Measurements from ENCODE around the gene WDR3. TPM values are rescaled to one million over a fixed set of nuclear protein-coding genes. Genes with fewer than 3 reads are reported as not detected.
A peak's percentile ranks its signal among the peaks of the same experiment; 100 is the strongest.

The WDR3 gene
- polyA plus RNA-seq (2013, experiment 1 of 2): 30.9 TPM
- polyA plus RNA-seq (2013, experiment 2 of 2): 30.4 TPM

GRCh38 chr1:117929343-117930172 is at the start of gene WDR3, which contains the start of gene GDAP2:
WDR3 (plus strand) TSS chr1:117929739; CDS start chr1:117933320, 3,581 bp downstream.
GDAP2 (minus strand) TSS chr1:117929621; CDS start chr1:117920357, 9,264 bp downstream.
- no peak within 1 kb of the TSS for H4K8ac ChIP-seq (ENCODE audit: low read depth, low read length)
- peak; percentile 99 for DNase-seq
- WGBS (ENCODE audit: extremely low coverage, insufficient coverage, low lambda C conversion rate): no CpG with 5 or more reads among the region's 64 CpGs

GRCh38 chr1:117883616-117884015 is 45.9 kb upstream of the WDR3 start:
- Histone ChIP-seq H3K27ac (ENCODE audit: low read depth, low read length) (no peak overlapping the region), H2BK15ac (replicated peaks; ENCODE audit: low read depth) (no peak overlapping the region), H3K36me3 (ENCODE audit: control insufficient read depth, insufficient read depth, low read length) (no peaks in the 10 kb centered on the region), H3K9ac (ENCODE audit: low read length) (no peak overlapping the region), H3K4ac (ENCODE audit: low read depth, low read length) (no peak overlapping the region), H3K27me3 (ENCODE audit: insufficient read depth, low read length, poor library complexity) (no peaks in the 10 kb centered on the region), H2BK5ac (ENCODE audit: low read length) (no peak overlapping the region), H2AK5ac (ENCODE audit: low read length) (no peak overlapping the region), H3K4me3 (ENCODE audit: low read length) (no peak overlapping the region), H3K79me1 (ENCODE audit: low read length) (no peaks in the 10 kb centered on the region), H4K5ac (ENCODE audit: low read length) (no peak overlapping the region), H3K23ac (ENCODE audit: low read length) (no peak overlapping the region), H3K56ac (ENCODE audit: low read length) (no peak overlapping the region), H3K18ac (ENCODE audit: low read length) (no peak overlapping the region), H3K4me2 (ENCODE audit: low read length) (no peak overlapping the region), H4K8ac (ENCODE audit: low read depth, low read length) (no peak overlapping the region), H2BK120ac (ENCODE audit: low read depth, low read length) (no peak overlapping the region), H3K79me2 (ENCODE audit: control insufficient read depth, insufficient read depth, low read length) (no peaks in the 10 kb centered on the region), H3K4me1 (ENCODE audit: control insufficient read depth, low read depth, low read length) (no peaks in the 10 kb centered on the region)
- no CpG with 5 or more reads among the region's 1 CpG for WGBS (ENCODE audit: extremely low coverage, insufficient coverage, low lambda C conversion rate)
- no peak for DNase-seq

More at GRCh38 chr1:117929343-117930172, at the start of gene WDR3, which contains the start of gene GDAP2:
- Histone ChIP-seq H3K27ac (ENCODE audit: low read depth, low read length) (no peak within 1 kb of the TSS), H3K4me3 (ENCODE audit: low read length) (peak within 1 kb of the TSS; percentile 99), H3K79me1 (ENCODE audit: low read length) (peaks cover 9% of the 10 kb centered on the region), H2BK15ac (replicated peaks; ENCODE audit: low read depth) (no peak within 1 kb of the TSS), H3K23ac (ENCODE audit: low read length) (peak within 1 kb of the TSS; percentile 49), H3K18ac (ENCODE audit: low read length) (peak within 1 kb of the TSS; percentile 18), H3K4me2 (ENCODE audit: low read length) (peak within 1 kb of the TSS; percentile 84), H3K27me3 (ENCODE audit: insufficient read depth, low read length, poor library complexity) (no peaks in the 10 kb centered on the region), H3K9ac (ENCODE audit: low read length) (peak within 1 kb of the TSS; percentile 94), H2BK5ac (ENCODE audit: low read length) (peak within 1 kb of the TSS; percentile 6), H3K79me2 (ENCODE audit: control insufficient read depth, insufficient read depth, low read length) (peaks cover 35% of the 10 kb centered on the region), H2AK5ac (ENCODE audit: low read length) (no peak within 1 kb of the TSS), H3K36me3 (ENCODE audit: control insufficient read depth, insufficient read depth, low read length) (no peaks in the 10 kb centered on the region), H4K5ac (ENCODE audit: low read length) (no peak within 1 kb of the TSS), H3K56ac (ENCODE audit: low read length) (peak within 1 kb of the TSS; percentile 98), H3K4ac (ENCODE audit: low read depth, low read length) (peak within 1 kb of the TSS; percentile 39), H2BK120ac (ENCODE audit: low read depth, low read length) (no peak within 1 kb of the TSS), H3K4me1 (ENCODE audit: control insufficient read depth, low read depth, low read length) (peaks cover 2% of the 10 kb centered on the region)

GRCh38 chr1:117886101-117886795 is 43.3 kb upstream of the WDR3 start:
- Histone ChIP-seq H3K4me2 (ENCODE audit: low read length) (no peak overlapping the region), H4K8ac (ENCODE audit: low read depth, low read length) (no peak overlapping the region), H3K9ac (ENCODE audit: low read length) (no peak overlapping the region), H3K23ac (ENCODE audit: low read length) (no peak overlapping the region), H2BK15ac (replicated peaks; ENCODE audit: low read depth) (no peak overlapping the region), H3K4me3 (ENCODE audit: low read length) (no peak overlapping the region), H3K27me3 (ENCODE audit: insufficient read depth, low read length, poor library complexity) (no peaks in the 10 kb centered on the region), H3K79me2 (ENCODE audit: control insufficient read depth, insufficient read depth, low read length) (no peaks in the 10 kb centered on the region), H4K5ac (ENCODE audit: low read length) (no peak overlapping the region), H2BK120ac (ENCODE audit: low read depth, low read length) (no peak overlapping the region), H3K79me1 (ENCODE audit: low read length) (no peaks in the 10 kb centered on the region), H3K18ac (ENCODE audit: low read length) (no peak overlapping the region), H3K27ac (ENCODE audit: low read depth, low read length) (no peak overlapping the region), H2AK5ac (ENCODE audit: low read length) (no peak overlapping the region), H3K4ac (ENCODE audit: low read depth, low read length) (no peak overlapping the region), H3K36me3 (ENCODE audit: control insufficient read depth, insufficient read depth, low read length) (no peaks in the 10 kb centered on the region), H3K56ac (ENCODE audit: low read length) (no peak overlapping the region), H2BK5ac (ENCODE audit: low read length) (no peak overlapping the region), H3K4me1 (ENCODE audit: control insufficient read depth, low read depth, low read length) (no peaks in the 10 kb centered on the region)
- no peak for DNase-seq
- WGBS (ENCODE audit: extremely low coverage, insufficient coverage, low lambda C conversion rate): no CpG with 5 or more reads among the region's 2 CpGs

- Histone ChIP-seq H2AK5ac (ENCODE audit: low read length) (no peak overlapping the region), H3K36me3 (ENCODE audit: control insufficient read depth, insufficient read depth, low read length) (no peaks in the 10 kb centered on the region), H3K4ac (ENCODE audit: low read depth, low read length) (no peak overlapping the region), H2BK15ac (replicated peaks; ENCODE audit: low read depth) (no peak overlapping the region), H3K27ac (ENCODE audit: low read depth, low read length) (no peak overlapping the region), H2BK5ac (ENCODE audit: low read length) (no peak overlapping the region), H4K8ac (ENCODE audit: low read depth, low read length) (no peak overlapping the region), H3K9ac (ENCODE audit: low read length) (no peak overlapping the region), H3K23ac (ENCODE audit: low read length) (no peak overlapping the region), H3K4me2 (ENCODE audit: low read length) (no peak overlapping the region), H3K27me3 (ENCODE audit: insufficient read depth, low read length, poor library complexity) (no peaks in the 10 kb centered on the region), H3K4me3 (ENCODE audit: low read length) (no peak overlapping the region), H2BK120ac (ENCODE audit: low read depth, low read length) (no peak overlapping the region), H3K18ac (ENCODE audit: low read length) (no peak overlapping the region), H3K4me1 (ENCODE audit: control insufficient read depth, low read depth, low read length) (no peaks in the 10 kb centered on the region), H4K5ac (ENCODE audit: low read length) (no peak overlapping the region), H3K56ac (ENCODE audit: low read length) (no peak overlapping the region), H3K79me2 (ENCODE audit: control insufficient read depth, insufficient read depth, low read length) (no peaks in the 10 kb centered on the region), H3K79me1 (ENCODE audit: low read length) (no peaks in the 10 kb centered on the region)
- no peak for DNase-seq
- no CpG with 5 or more reads among the region's 2 CpGs for WGBS (ENCODE audit: extremely low coverage, insufficient coverage, low lambda C conversion rate)
These were observed 39.1 kb upstream of the WDR3 start for GRCh38 chr1:117890452-117890851.

GRCh38 chr1:117892512-117892911 is 37.0 kb upstream of the WDR3 start:
- H2BK120ac ChIP-seq (ENCODE audit: low read depth, low read length): no peak overlapping the region
- no peak overlapping the region for H4K5ac ChIP-seq (ENCODE audit: low read length)
- no peak overlapping the region for H3K56ac ChIP-seq (ENCODE audit: low read length)
- no peak overlapping the region for H3K27ac ChIP-seq (ENCODE audit: low read depth, low read length)
- no peak overlapping the region for H3K4me2 ChIP-seq (ENCODE audit: low read length)
- H3K79me2 ChIP-seq (ENCODE audit: control insufficient read depth, insufficient read depth, low read length): no peaks in the 10 kb centered on the region
- WGBS (ENCODE audit: extremely low coverage, insufficient coverage, low lambda C conversion rate): no CpG with 5 or more reads among the region's 2 CpGs
- no peaks in the 10 kb centered on the region for H3K4me1 ChIP-seq (ENCODE audit: control insufficient read depth, low read depth, low read length)
- H2BK15ac ChIP-seq (replicated peaks; ENCODE audit: low read depth): no peak overlapping the region
- no peak overlapping the region for H3K4ac ChIP-seq (ENCODE audit: low read depth, low read length)
- H3K79me1 ChIP-seq (ENCODE audit: low read length): no peaks in the 10 kb centered on the region
- H3K36me3 ChIP-seq (ENCODE audit: control insufficient read depth, insufficient read depth, low read length): peaks cover under 1% of the 10 kb centered on the region
- H3K4me3 ChIP-seq (ENCODE audit: low read length): no peak overlapping the region
- no peak overlapping the region for H4K8ac ChIP-seq (ENCODE audit: low read depth, low read length)
- H2AK5ac ChIP-seq (ENCODE audit: low read length): no peak overlapping the region
- DNase-seq: no peak
- H3K23ac ChIP-seq (ENCODE audit: low read length): no peak overlapping the region
- H3K27me3 ChIP-seq (ENCODE audit: insufficient read depth, low read length, poor library complexity): no peaks in the 10 kb centered on the region
- H3K9ac ChIP-seq (ENCODE audit: low read length): no peak overlapping the region
- no peak overlapping the region for H2BK5ac ChIP-seq (ENCODE audit: low read length)
- no peak overlapping the region for H3K18ac ChIP-seq (ENCODE audit: low read length)
